GM08714 (cell line): ENCODE results near the gene CLN5.
"Not testable (repeated sequence)": the region's sequence is repeated elsewhere in the genome, so short reads cannot be mapped to it uniquely, and the experiment has no call there.

ENCODE experiments used
- H3K4me3 ChIP-seq: fragments of 200-500 bp; sonication (Bioruptor generic); 2 replicates; pipeline ENCODE4 v1.5.1; 2014; ENCODE audit warnings: mild to moderate bottlenecking, low read length, inconsistent platforms
- ZNF274 ChIP-seq: IDR thresholded peaks from 2 replicates; pipeline ENCODE4 v1.6.1; 2012; ENCODE audit warnings: mild to moderate bottlenecking, low read depth, low read length

CLN5 gene

GRCh38 chr13:76993473-76993872 is 1.6 kb downstream of the CLN5 start:
- no peak overlapping the region; the same call in 1 of the 2 replicates for H3K4me3 ChIP-seq
- TF ChIP-seq ZNF274 = no peak

DNA sequence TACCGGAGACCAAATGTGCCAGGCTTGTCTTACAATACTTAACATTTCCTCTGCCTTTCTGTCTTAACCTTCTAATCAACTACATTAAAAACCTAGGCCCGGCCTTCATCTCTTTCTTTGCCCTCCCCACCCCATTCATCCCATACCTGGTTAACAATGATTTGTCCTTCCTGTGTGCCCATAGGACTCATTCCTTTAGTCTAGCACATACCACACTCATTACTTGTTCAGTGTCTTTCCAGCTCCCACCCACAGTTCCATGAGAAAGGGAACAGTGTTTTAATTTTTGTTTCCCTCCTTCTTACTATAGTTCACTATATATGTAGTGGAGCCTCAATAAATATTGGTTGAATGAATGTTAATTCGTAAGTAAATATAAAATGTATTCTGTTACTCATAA is 2.4 kb downstream of the CLN5 start:
- no peak for TF ChIP-seq ZNF274
- no peak overlapping the region for H3K4me3 ChIP-seq

GRCh38 chr13:77000475-77000874 is 8.6 kb downstream of the CLN5 start:
- TF ChIP-seq ZNF274 = no peak
- no peak overlapping the region for H3K4me3 ChIP-seq

GRCh38 chr13:77001540-77001939 is 9.7 kb downstream of the CLN5 start:
- H3K4me3 ChIP-seq = no peak overlapping the region
- TF ChIP-seq ZNF274 = no peak

DNA sequence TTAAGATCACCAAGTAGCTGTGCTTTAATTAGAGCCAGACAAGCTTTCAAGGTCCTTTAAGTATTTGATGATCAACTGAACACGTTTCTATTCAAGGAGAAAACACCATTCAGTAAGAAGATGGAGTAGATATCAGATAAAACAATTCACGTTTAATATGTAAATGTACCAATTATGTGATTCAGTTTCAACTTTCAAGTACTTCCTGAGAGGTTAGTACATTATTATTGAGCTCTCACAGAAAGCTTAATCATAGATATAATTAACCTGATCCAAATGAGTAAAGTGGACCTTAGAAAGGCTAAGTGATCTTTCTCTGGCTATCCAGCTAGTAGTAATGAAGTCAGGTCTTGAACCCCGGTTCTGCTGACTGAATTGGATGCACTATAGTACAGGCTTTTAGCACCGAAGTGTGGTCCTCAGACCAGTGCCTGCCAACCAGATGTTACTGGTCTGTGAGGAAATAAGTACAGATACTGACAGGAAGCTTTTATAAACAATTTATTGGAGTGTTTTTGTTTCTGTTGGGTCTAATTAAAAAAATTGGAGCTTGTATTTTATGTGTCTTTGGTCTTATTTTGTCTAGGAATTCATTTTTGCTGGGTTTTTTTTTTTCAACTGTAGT is 10.2 kb downstream of the CLN5 start:
- no peak overlapping the region for H3K4me3 ChIP-seq
- TF ChIP-seq ZNF274 = no peak

GRCh38 chr13:77002590-77003190 is 10.8 kb downstream of the CLN5 start:
- no peak overlapping the region for H3K4me3 ChIP-seq
- no peak for TF ChIP-seq ZNF274

GRCh38 chr13:77008337-77008736 is 16.5 kb downstream of the CLN5 start:
- not testable (repeated sequence) for H3K4me3 ChIP-seq

DNA sequence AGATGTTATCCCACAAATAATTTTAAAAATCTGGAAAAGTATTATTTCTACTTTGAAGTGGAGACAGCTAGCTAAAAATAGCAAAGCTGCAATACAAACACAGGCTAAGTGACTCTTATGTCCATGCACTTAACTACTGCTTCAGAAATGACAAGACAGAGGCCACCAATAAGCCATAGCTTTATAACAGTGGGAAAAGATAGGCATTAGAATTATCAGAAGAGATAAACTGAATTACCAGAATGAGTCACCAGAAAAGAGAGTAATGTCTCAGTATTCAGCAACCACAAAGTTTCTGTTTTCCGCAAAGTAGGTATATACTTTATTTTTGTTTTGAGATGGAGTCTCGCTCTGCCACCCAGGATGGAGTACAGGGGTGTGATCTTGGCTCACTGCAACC is 17.1 kb downstream of the CLN5 start:
- no peak for TF ChIP-seq ZNF274

DNA sequence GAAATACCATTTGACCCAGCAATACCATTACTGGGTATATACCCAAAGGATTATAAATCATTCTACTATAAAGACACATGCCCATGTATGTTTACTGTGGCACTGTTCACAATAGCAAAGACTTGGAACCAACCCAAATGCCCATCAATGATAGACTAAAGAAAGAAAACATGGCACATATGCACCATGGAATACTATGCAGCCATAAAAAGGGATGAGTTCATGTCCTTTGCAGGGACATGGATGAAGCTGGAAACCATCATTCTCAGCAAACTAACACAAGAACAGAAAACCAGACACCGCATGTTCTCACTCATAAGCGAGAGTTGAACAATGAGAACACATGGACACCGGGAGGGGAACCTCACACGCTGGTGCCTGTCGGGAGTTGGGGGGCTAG is 17.8 kb downstream of the CLN5 start:
- H3K4me3 ChIP-seq = not testable (repeated sequence)

More for the DNA sequence above, 17.1 kb downstream of the CLN5 start:
- no peak overlapping the region for H3K4me3 ChIP-seq

DNA sequence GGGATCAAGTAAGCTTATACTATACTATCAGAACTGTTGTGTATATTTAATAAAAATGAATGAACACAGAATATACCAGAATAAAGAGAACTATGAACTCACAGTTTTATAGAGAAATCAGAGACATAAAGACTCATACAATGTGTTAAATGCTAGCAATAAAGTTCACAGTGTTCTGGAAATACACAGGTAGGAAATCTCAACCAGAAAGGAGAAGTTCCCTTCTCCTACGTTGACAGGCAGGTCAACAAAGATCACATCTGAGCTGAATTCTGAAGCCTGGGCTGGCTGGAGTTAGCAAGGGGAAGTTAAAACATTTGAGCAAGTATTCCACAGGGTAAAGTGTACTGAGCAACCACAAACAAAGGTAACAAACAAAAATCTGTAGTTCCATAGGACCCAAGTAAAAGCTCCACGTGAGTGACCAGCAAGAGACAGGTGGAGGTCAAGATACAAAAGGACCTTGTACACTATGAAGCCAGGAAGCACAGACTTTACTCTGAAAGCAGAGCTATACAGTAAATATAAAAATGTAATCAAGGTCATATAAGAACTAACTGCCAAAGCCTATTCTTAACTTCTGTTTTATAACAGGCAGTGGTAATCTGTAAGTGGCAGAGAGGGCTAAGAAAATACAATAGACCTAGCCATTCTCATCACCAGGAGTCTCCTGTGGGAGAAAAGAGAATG is 22.1 kb downstream of the CLN5 start:
- H3K4me3 ChIP-seq = no peak overlapping the region
- TF ChIP-seq ZNF274 = no peak

GRCh38 chr13:77014906-77015685 is 23.2 kb downstream of the CLN5 start:
- no peak for TF ChIP-seq ZNF274
- no peak overlapping the region for H3K4me3 ChIP-seq

- H3K4me3 ChIP-seq = no peak overlapping the region
- no peak for TF ChIP-seq ZNF274
These were observed 24.5 kb downstream of the CLN5 start for GRCh38 chr13:77016251-77016812.

DNA sequence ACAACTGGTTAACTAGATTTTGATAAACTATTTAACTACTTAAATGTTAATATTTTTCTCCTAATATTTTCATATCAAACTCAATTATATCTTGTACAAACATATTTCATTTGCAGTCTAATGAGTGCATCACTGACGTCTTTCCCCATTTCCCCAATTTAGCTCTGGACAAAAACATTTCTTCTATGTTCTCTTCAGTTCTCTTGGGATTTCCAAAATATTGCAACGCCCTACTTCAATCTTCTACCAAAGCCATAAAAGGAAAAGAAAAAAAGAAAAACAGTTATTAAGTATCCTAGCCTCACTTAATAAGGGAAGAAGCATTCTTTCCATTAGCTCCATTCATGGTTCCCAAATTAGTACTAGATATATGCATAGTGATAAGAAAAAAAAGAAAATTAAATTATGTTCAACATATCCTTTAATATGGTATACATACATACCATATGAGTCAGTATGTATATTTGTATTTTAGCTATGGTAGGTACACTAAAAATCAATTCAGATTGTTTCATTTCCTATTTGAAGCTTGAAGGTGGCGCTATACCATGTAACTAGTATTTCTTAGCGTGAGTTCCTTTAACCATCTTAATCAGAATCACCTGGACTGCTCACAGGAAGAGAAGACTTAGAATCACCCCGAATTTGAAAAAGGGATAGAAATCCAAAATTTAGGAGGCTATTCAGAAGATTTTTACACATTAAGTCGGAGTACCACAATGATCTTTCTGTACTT is 25.2 kb downstream of the CLN5 start:
- TF ChIP-seq ZNF274 = no peak
- H3K4me3 ChIP-seq = no peak overlapping the region

DNA sequence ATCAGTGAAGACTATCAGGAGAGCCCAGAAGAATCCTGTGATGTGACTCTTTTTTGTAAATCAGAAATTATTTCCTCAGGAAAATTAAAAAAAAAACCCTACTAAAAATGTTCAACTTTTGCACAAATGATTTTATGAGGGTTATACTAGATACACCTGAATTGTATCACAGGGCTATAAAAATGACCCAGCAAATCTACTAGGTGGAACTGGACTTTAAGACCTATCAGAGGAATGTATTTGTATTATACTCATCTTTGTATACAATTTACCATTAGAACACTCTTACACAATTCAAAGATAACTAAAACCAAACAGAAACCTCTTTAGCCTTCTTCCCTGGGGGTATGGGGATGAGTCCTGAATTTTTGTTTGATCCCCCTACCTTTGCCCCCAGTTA is 27.9 kb downstream of the CLN5 start:
- no peak overlapping the region for H3K4me3 ChIP-seq
- no peak for TF ChIP-seq ZNF274
